Endothelial cell of umbilical vein (primary cell): ENCODE results near the gene ABLIM2.

Experiments
- EZH2 ChIP-seq: IDR thresholded peaks from 2 replicates; pipeline ENCODE4 v1.6.1; 2012; ENCODE audit warnings: borderline replicate concordance, low read depth, mild to moderate bottlenecking, moderate library complexity, low read length, inconsistent platforms; ENCODE audit not compliant: severe bottlenecking
- FOS ChIP-seq: IDR thresholded peaks from 2 replicates; pipeline ENCODE4 v1.6.1; 2011; ENCODE audit warnings: mild to moderate bottlenecking, low read length, moderate library complexity, borderline replicate concordance; ENCODE audit not compliant: insufficient read depth
- MYC ChIP-seq: IDR thresholded peaks from one replicate; pipeline ENCODE4 v1.6.1; 2011; ENCODE audit warnings: mild to moderate bottlenecking, low read depth, low read length
- POLR2A ChIP-seq: IDR thresholded peaks from 2 replicates; pipeline ENCODE4 v1.6.1; 2012; ENCODE audit warnings: low read depth, mild to moderate bottlenecking, control low read depth, low read length
- POLR2AphosphoS5 ChIP-seq: IDR thresholded peaks from 2 replicates; pipeline ENCODE4 v1.6.1; 2012; ENCODE audit warnings: low read depth, mild to moderate bottlenecking, control low read depth, low read length, moderate library complexity; ENCODE audit not compliant: insufficient read depth
- TF ChIP-seq, protein P1 (sequence below), 2 donors: IDR thresholded peaks; 1 replicate in 1 of 2; 2 replicates in 1 of 2; pipeline ENCODE4 v1.5.1; 2011; ENCODE audit warnings: low read length in 2 of 2, mild to moderate bottlenecking in 2 of 2, moderate library complexity in 2 of 2, control low read depth in 1 of 2, inconsistent platforms in 1 of 2, low read depth in 1 of 2; ENCODE audit not compliant: insufficient read depth in 1 of 2; ENCODE audit errors: extremely low read depth in 1 of 2
- TF ChIP-seq, protein P2 (sequence below): IDR thresholded peaks from 2 replicates; pipeline ENCODE4 v1.6.1; 2011; ENCODE audit not compliant: insufficient read depth, insufficient read length

DNA sequence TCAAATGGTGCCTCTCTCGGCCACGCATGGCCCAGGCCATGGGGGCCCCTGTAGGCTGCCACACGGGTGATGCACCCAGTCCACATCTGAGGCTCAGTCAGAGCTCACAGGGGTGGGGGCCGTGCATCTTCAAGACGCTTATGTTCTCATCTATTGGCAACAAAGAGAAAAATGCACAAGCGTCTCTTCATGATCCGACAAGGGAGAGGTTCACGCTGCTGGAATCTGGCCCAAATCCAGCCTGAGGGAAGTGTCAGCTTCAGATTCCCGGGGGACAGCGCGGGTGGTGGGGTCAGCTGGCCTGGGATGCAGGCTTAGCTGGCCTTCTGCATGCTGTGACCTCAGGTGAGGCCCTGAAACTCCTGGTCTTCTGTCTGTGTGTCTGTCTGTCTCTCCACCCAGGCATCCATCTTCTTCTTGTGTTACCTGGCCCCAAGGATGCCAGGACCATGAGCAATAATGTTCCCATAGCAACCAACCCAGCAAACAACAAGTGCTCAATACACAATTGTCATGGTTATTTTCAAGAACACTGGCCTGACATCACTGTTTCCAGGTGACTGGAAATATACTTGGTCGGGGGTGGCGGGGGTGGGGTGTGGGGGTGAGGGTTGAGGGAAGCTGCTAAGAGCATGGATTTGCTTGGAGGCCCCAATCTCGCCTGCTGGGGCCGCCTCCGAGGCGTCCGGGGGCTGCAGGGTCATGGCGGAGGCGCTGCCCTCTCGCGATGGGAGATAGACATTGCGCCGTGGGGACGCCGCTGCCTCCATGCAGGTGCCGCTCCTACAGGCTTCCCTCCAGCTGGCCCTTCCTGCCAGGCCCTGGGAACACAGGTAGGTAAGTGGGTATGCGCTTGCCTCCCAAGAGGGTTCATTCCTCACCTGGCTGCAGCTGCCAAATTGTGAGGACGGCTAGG, 48.3 kb downstream of the ABLIM2 start:
- TF ChIP-seq MYC (no peak), POLR2AphosphoS5 (no peak), POLR2A (no peak), EZH2 (no peak), FOS (no peak)
- TF ChIP-seq, protein P1, sequence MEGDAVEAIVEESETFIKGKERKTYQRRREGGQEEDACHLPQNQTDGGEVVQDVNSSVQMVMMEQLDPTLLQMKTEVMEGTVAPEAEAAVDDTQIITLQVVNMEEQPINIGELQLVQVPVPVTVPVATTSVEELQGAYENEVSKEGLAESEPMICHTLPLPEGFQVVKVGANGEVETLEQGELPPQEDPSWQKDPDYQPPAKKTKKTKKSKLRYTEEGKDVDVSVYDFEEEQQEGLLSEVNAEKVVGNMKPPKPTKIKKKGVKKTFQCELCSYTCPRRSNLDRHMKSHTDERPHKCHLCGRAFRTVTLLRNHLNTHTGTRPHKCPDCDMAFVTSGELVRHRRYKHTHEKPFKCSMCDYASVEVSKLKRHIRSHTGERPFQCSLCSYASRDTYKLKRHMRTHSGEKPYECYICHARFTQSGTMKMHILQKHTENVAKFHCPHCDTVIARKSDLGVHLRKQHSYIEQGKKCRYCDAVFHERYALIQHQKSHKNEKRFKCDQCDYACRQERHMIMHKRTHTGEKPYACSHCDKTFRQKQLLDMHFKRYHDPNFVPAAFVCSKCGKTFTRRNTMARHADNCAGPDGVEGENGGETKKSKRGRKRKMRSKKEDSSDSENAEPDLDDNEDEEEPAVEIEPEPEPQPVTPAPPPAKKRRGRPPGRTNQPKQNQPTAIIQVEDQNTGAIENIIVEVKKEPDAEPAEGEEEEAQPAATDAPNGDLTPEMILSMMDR (IDR thresholded peaks at IDR 0.05; ENCODE audit: extremely low read depth in 1 of 2, insufficient read depth in 1 of 2, low read depth in 1 of 2, low read length in 2 of 2) = peak in 1 of 2 donors; percentile 31
- TF ChIP-seq, protein P2, sequence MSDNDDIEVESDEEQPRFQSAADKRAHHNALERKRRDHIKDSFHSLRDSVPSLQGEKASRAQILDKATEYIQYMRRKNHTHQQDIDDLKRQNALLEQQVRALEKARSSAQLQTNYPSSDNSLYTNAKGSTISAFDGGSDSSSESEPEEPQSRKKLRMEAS = no peak
